ENCODE data around the gene TFAP2C.
A peak's percentile ranks its signal among the peaks of the same experiment; 100 is the strongest.

The TFAP2C gene

DNA sequence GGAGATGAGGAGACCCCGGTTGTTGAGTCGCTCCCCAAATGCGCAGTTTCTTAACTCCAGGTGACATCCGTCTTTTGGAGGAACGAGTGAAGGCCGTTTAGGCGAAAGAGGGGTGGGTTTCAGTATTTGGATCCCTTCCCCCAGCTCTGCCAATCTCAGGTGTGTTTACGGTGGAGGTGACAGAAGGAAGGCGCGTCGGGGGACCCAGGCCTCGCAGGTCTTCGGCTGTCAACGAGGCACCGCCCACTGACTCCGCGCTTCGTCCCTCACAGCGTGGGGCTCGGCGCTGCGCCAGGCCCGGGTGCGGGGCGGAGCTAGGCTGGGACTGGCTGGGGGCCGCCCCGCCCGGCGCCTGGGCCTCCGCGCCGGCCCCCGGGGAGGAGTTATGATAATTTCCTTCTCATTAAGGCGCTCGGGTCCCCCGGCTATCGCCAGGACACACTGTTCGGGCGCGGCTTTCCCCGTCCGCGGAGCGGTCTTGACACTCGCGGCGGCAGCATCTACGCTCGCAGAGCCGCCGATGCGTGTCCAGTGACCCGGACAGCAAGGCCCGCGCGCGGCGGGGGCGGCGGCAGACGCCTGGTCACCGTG lies at the start of gene TFAP2C:
TFAP2C (plus strand) TSS at position 434 of the 591 bp plus-strand sequence. CDS start 239 bp downstream, outside the sequence.
- DNase-seq: peak; percentile 37

DNA sequence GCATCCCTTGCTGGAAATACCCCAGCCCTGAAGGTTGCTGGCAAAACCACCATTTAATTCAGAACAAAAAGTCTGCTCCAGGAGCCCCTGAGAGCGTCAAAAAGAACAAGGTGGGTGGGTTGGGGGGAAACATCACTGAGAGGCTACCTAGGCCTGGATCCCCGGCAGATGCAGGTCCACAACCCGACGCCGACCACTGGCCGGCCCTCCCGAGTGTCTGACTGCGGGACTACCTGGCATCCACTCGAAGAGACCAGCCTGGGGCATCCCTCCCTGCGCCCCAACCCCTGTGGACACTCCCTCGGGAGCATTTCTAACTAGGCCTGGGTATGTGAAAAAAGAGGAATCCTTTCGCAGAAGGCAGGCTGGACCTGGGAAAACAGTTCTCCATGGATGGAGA lies 48.9 kb upstream of the TFAP2C start:
- DNase-seq: no peak

DNA sequence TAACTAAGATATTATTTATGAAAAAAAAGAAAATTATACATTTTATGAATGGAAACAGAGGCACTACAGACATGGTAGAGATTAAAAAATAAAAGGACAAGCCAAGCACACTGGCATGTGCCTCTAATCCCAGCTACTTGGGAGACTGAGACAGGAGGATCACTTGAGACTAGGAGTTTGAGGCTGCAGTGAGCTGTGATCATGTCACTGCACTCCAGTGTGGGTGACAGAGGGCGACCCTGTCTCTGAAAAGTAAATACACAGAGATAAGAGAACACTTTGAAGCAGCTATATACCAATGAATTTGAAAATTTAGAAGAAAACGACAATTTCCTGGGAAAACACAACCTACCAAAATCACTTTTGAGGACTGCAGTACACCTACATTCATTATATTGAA lies 47.4 kb upstream of the TFAP2C start:
- no peak for DNase-seq

DNA sequence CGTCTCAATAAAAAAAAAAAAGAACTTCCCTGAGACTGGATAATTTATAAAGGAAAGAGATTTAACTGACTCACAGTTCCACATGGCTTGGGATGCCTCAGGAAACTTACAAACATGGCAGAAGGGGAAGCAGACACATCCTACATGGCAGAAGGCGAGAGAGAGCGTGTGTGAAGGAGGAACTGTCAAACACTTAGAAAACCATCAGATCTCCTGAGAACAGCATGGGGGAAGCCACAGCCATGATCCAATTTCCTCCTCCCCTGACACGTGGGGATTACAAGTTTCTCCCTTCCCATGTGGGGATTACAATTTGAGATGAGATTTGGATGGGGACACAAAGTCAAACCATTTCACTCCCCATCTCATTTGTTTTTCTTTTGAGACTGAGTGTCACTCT lies 46.6 kb upstream of the TFAP2C start:
- no peak for DNase-seq

DNA sequence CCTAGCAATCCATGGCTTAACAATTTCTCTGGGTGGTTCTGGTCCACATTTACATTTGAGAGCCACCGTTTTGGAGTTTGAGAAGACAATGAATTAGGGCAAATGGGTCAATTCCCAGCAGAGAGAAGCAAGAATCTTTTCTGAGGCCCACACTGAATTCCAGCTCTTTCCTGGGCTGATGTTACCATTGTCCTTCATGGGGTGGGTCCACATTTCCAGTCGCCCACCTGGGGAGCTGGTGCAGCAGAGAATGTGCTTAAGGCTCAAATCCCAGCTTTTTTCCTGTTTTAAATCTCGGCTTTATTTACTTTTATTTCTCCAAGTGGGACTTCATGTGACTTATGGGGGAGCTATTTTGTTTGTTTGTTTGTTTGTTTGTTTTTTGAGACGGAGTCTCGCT lies 44.2 kb upstream of the TFAP2C start:
- DNase-seq: no peak

DNA sequence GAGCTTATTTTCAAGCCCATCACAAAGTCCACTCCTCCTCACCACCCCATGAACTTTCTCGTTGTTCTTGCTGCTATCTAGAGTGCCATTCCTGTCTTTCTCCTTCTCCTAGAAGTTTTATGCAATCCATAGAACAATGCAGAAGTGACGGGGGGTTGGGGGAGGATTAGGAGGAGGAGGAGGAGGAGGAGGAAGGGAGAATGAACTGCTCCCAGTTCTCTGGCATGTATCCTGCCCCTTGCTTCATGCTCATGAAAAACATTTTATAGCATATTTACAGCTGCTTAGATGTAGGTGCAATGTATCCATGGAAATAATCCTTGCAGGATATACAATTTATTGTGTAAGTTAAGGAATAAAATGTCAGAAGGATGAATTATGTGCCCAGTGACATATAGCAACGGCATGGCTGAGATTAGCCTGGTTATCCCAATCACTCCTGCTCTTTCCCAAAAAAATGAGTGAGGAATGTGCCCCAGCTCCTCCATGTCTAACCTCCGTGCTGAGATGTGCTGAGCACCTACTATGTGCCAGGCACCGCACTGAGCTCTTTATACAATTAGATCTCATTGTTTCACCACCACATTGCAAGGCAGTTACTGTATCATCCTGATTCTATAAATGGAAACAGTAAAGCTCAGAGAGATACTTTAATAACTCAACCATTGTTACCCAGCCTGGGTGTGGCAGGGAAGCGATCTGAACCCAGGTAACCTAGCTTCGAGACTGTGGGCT lies 41.6 kb upstream of the TFAP2C start:
- no peak for DNase-seq

DNA sequence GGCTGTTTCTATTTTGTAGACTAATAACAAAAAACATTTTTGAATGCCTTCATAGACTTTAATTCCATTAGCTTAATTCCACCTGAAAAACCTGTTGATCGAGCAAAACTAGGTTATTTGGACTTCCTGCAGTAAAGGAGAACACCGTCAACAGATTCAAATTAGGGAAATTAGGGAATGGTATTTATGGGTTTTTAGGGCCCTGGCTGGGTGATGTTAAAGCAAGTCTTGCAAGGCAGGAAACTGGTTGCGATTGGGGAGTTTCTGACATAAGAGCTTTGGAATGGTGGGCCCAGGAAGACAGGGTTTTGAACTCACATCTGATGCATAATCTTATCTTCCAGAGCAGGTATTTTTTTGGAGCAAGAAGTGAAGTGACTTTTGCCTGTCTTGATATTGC lies 40.1 kb upstream of the TFAP2C start:
- no peak for DNase-seq

DNA sequence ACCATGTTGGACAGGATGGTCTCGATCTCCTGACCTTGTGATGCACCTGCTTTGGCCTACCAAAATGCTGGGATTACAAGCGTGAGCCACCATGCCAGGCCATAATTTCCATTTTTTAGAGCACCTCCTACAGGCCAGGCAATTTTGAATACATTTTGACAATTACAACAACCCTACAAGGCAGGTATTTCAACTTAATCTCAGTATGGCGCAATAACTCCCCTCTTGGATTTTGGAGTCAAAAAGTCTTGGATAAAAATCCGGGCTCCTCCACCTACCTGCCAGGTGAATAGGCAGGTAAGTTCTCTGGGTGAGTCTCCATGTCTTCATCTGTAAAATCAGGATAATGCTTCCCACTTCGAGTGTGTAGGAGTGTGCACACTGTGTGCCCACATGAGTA lies 39.5 kb upstream of the TFAP2C start:
- no peak for DNase-seq

DNA sequence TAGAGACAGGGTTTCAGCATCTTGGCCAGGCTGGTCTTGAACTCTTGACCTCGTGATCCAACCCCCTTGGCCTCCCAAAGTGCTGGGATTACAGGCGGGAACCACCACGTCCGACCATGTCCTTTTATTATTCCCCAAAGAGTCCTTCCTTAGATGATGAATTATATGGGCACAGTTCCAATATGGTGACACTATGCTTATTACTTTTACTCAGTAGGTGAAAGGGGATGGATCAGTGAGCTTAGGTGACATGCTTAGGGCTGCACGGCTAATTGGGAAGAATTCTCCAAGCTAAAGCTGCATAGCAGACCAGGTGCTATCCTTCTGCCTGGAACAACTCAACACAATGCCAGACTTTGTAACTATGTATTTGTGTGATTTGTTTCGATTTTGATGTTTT lies 38.2 kb upstream of the TFAP2C start:
- DNase-seq: no peak

DNA sequence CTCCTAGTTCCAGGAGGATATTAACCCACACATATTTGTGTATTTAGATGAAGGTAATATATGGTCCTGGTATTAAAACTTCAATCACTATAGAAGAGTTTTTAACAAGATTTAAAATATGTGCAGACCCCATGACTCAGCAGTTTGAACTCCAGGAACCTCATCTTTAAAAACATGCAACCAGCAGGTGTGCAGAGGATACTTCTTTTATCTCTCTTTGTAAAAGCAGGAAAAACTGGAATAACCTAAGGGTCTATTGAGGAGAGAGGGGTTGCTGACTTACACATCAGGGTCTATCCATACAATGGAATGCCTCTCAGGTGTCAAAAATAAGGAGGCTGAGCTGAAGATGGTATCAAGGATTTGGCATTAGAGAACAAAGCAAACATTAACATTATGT lies 36.9 kb upstream of the TFAP2C start:
- DNase-seq: no peak

DNA sequence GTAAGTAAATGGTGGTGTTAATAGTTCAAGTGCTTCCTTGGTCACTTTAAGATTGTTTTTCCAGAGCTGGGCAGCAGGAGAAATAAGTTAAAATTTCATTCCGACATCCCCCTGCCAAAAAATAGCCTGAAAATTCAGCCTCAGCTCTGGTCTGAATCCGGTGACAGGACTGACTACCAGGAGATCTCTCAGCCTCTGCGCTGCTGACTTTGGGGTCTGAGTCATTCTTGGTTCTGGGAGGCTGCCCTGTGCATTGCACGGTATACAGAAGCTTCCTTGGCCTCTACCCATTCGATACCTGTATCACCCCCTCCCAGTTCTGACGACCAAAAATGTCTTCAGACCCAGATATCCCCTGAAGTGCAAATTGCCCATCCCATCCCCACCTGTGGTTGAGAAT lies 36.3 kb upstream of the TFAP2C start:
- DNase-seq: no peak

DNA sequence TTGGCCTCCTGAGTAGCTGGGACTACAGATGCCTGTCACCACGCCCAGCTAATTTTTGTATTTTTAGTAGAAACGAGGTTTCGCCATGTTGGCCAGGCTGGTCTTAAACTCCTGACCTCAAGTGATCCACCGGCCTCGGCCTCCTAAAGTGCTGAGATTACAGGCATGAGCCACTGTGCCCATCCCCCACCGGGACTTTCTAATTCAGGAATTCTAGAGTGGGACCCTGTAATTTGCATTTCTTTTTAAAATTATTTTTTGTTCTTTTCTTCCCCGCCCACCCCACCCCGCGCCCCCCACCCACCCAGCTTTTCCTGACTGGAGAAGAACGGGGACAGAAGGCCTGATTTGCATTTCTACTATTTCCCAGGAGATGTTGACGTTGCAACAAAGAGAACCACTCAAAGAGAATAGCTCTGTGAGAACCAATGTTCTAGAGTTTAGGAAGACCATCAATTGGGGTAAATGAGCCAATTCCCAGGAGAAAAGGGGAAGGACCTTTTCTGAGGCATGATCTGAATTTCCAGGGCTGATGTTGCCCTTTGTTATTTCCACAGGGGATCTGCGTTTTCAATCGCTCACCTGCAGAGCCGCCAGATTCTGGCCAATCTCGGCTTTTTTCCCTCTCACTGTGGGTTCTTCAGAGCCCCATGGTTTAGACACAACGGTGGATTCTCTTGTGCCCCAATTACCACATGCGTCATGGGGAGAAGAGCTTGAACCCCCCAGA lies 33.2 kb upstream of the TFAP2C start:
- no peak for DNase-seq

DNA sequence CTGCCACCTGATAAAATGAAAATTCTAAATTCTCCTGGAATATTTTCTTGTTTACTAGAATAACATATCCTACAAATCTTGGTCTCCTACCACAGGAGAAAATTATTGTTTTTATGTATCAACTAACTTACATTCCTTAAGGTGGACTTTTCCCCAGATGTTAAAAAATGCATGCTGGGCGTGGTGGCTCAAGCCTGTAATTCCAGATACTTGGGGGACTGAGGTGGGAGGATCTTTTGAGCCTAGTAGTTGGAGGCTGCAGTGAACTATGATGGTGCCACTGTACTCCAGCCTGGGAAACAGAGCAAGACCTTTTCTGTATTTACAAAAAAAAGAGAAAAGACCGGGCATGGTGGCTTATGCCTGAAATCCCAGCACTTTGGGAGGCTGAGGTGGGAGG lies 27.9 kb upstream of the TFAP2C start:
- no peak for DNase-seq

DNA sequence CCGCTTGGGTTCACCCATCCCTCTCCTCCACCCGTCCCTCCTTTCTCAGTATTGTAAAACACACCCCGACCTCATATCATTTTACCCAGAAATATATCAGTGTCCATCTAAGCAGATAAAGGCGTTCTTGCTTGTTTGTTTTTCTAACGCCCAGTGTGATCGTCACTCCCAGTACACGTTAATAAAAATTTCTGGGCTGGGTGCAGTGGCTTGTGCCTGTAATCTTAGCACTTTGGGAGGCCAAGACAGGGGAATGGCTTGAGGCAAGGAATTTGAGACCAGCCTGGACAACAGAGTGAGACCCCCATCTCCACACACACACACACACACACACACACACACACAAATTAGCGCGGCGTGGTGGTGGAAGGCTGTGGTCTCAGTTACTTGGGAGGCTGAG lies 24.4 kb upstream of the TFAP2C start:
- no peak for DNase-seq

DNA sequence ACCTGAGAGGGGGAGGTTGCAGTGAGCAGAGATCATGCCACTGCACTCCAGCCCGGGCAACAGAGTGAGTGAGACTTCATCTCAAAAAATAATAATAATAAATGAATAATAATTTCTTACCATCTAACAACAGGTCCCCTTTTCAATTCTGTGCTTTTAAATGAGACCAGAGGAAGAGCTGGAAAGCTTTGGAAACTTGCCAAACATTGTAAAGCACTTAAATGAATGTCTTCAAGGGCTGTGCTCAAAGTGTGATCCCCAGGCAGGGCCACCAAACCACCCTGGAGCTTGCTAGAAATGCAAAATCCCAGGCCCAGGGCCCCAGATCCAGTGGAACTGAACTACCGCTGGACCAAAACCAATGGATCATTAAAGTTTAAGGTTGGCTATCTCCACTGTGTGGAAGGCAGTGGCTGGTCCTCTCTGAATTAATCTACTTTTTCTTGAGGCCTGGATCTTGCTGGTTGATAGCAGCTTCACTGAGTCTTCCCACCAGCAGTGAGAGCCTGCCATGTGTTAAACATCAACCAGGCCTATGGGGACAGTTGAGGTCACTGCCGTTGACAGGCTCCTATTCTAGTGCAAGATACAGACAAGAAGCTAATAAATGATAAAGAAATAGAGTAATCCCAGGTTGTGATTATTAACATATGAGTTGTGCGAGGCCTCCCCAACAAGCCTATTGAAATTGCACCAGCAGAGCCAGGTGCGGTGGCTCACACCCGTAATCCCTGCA lies 23.7 kb upstream of the TFAP2C start:
- DNase-seq: no peak

DNA sequence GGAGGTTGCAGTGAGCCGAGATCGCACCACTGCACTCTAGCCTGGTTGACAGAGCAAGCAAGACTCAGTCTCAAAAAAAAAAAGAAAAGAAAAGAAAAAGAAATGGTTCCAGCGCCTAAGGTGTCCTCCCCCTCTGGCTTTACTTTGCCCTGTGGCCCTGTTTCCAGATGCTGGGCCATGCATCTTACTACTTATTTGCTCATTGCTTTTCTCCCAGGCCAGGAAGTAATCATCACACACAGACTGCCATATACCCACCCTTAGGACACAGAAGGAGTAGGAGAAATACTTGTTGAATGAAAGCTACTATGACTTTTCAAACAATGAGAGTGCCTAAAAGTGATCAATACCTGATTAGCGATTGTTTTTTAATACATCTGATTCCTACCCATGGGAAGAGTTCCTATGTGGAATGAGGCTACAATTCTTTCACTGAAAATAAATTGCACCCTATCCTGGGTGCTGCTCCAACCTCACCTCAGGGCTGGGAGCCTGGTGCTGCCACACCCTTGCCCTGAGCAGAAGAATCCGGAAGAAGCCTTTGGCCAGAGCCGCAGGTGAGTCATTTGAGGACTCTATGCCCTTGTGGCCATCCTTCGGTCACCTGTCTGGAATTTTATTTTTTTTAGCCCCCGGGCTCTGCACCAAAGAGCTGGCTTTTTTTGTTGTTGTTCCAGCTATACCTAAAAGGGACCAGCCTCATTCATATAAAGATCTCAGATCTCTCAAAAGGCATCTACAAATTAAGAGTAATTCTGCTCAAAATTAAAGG lies 22.7 kb upstream of the TFAP2C start:
- DNase-seq: no peak

DNA sequence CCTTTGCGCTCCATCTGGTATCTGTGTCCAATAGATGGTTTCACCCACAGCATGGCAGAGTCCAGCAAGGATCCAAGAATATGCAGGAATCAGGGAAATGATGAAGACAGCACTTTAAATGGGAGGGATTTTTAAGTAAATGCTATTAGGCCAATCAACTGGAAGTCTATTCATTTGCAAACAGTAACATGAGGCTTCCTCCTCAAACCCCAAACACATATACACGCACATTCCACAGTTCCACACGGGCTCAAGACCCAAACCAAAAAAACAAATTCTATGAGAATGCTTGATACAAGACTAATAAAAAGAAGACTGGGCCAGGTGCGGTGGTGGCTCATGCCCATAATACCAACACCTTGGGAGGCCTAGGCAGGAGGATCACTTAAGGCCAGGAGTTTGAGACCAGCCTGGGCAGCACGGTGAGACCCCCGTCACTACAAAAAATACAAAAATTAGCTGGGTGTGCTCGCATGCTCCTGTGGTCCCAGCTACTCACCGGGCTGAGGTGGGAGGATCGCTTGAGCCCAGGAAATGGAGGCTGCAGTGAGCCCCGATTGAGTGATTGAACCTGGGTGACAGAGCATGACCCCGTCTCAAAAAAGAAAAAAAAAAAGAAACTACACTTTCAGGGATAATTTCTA lies 21.9 kb upstream of the TFAP2C start:
- DNase-seq: no peak

DNA sequence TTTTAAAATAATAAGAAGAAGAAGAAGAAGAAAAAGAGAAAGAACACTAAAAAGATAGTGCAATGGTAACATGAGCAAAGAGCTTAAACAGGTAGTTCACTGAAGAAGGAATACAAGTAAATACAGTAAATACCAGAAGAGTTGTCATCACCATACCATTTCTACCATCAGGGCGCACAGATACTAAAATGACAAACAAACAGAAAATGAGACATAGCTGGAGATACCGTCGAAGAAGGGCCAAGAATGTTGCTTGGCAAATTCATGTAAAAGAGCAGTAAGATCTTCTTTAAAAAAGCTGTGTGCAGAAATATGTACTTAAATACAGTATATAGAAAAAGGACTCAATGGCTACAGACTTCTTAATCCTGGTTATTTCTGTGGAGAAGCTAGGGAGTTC lies 20.7 kb upstream of the TFAP2C start:
- DNase-seq: no peak

DNA sequence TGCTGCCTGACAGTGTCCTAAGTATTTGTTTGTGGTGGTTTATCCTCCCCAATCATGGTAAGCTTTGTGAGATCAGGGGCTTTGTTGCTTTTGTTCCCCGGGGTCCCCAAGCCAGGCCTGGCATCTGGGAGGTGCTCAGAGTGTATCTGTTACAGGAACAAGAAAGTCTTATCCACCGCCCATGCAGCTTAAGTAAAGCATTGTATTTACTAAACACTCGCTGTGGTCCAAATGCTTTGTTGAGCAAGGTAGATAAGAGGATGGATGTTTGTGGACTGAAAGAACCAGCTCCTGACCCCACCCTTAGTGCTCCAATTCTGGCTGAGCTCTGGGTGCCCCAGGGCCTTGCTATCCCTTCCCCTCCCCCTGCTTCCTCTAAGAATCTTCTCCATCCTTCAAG lies 19.8 kb upstream of the TFAP2C start:
- no peak for DNase-seq

DNA sequence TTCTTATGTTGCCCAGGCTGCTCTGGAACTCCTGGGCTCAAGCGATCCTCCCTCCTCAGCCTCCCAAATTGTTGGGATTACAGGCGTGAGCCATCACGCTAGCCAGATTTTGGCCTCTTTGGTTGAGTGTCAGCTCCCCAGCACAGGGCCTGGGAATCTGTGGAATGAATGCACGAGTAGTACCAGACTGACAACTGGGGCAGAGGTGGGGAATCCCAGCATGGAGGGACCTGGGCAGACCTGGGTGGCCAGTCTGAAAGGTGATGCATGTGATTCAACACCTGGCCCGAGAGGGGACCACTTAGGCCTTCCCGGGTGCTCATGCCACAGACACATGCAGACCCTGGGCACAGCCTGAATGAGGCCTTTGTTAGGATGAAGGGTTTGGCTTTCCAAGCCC lies 19.0 kb upstream of the TFAP2C start:
- DNase-seq: no peak

DNA sequence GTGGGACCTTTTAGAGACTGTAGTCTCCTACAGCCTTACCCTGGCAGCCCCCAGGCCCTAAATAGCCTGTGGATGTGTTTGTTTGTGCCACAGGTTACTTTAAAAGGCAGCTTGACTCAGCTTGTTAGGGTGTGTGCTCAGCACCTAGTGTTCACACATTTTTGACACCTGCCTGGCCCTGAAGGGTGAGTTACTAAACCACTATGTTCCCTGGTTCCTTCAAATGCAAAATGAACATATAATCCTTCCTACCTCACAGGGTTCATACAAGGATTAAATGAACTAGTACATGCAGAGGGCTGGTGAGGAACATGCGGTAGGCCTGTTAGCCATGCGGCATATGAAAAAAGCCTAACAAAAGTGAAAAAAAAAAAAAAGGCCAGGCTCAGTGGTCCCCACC lies 14.9 kb upstream of the TFAP2C start:
- no peak for DNase-seq

DNA sequence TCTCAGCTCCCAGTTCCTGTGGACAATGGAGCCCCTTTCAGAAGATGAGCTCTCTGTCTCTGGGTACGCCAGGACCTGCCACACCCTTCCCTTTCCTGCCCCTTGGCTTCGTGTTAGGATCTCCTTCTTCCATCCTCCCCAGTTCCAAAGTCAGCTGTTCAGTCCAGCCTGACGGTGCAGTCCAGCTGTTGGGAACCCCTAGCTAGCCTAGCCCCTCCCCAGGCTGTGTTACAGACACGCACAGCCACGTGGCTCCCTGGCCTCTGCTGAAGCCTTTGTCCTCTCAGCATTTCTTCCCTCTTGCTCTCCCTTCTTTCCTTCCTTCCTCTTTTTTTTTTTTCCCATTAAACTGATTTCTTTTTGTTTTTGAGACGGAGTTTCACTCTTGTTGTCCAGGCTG lies 12.4 kb upstream of the TFAP2C start:
- DNase-seq: no peak

Data from activated CD4-positive, alpha-beta T cell treated with anti-CD3 and anti-CD28 coated beads, Interleukin-2, amount 50 U/mL, for 16 hours (primary cell).